Hepatocyte (in vitro differentiated cells): ENCODE data around the gene TSEN15. TPM values are rescaled to one million over a fixed set of nuclear protein-coding genes. Genes with fewer than 3 reads are reported as not detected.

Source experiments
- DNase-seq: peaks from one replicate; pipeline ENCODE4 v3.0.0-alpha.2; 2016; ENCODE audit warnings: low spot score
- H2AFZ ChIP-seq: fragments of 200-600 bp; sonication (generic); 2 replicates; pipeline ENCODE4 v1.6.0; 2016; ENCODE audit warnings: antibody characterized with exemption, mild to moderate bottlenecking
- H3K27ac ChIP-seq: fragments of 200-600 bp; sonication (generic); 2 replicates; pipeline ENCODE4 v1.5.1; 2016; ENCODE audit warnings: mild to moderate bottlenecking
- H3K27me3 ChIP-seq: fragments of 200-600 bp; sonication (generic); 2 replicates; pipeline ENCODE4 v1.6.1; 2016
- H3K36me3 ChIP-seq: fragments of 200-600 bp; sonication (generic); replicated peaks from 2 replicates; pipeline ENCODE4 v1.5.1; 2016; ENCODE audit warnings: low read depth; ENCODE audit not compliant: insufficient read depth
- H3K4me1 ChIP-seq: fragments of 200-600 bp; sonication (generic); 2 replicates; pipeline ENCODE4 v1.5.1; 2016; ENCODE audit warnings: mild to moderate bottlenecking, moderate library complexity; ENCODE audit not compliant: insufficient read depth
- H3K4me2 ChIP-seq: fragments of 200-600 bp; sonication (generic); 2 replicates; pipeline ENCODE4 v1.6.0; 2016
- H3K4me3 ChIP-seq: fragments of 200-600 bp; sonication (generic); 2 replicates; pipeline ENCODE4 v1.5.1; 2016; ENCODE audit warnings: mild to moderate bottlenecking
- H3K79me2 ChIP-seq: fragments of 200-600 bp; sonication (generic); 2 replicates; pipeline ENCODE4 v1.6.0; 2017; ENCODE audit warnings: mild to moderate bottlenecking
- H3K9me2 ChIP-seq: fragments of 200-600 bp; sonication (generic); replicated peaks from 2 replicates; pipeline ENCODE4 v1.6.0; 2017; ENCODE audit warnings: mild to moderate bottlenecking; ENCODE audit not compliant: insufficient read depth
- H3K9me3 ChIP-seq: fragments of 200-600 bp; sonication (generic); 2 replicates; pipeline ENCODE4 v1.5.1; 2016; ENCODE audit warnings: low read depth, mild to moderate bottlenecking
- H4K20me1 ChIP-seq: fragments of 200-600 bp; sonication (generic); 2 replicates; pipeline ENCODE4 v1.6.0; 2016; ENCODE audit warnings: mild to moderate bottlenecking; ENCODE audit not compliant: insufficient read depth, poor library complexity, severe bottlenecking
- CTCF ChIP-seq: fragments of 200-600 bp; sonication (generic); IDR thresholded peaks from 2 replicates; pipeline ENCODE4 v1.5.1; 2016; ENCODE audit warnings: antibody characterized with exemption, mild to moderate bottlenecking; ENCODE audit not compliant: poor library complexity
- EZH2 ChIP-seq: fragments of 200-600 bp; sonication (generic); IDR thresholded peaks from 2 replicates; pipeline ENCODE4 v1.6.1; 2016; ENCODE audit warnings: antibody characterized with exemption, mild to moderate bottlenecking, borderline replicate concordance
- EZH2phosphoT487 ChIP-seq: fragments of 200-600 bp; sonication (generic); IDR thresholded peaks from one replicate; pipeline ENCODE4 v1.6.1; 2018; ENCODE audit warnings: antibody characterized with exemption, mild to moderate bottlenecking, low read depth, moderate library complexity; ENCODE audit not compliant: unreplicated experiment, severe bottlenecking
- WGBS: methylation state at CpG from one replicate; pipeline ENCODE4 v1.1.6; 2016; ENCODE audit warnings: low lambda C conversion rate; ENCODE audit errors: missing lambda C conversion rate; 5-methylcytosine and 5-hydroxymethylcytosine counted together
- polyA plus RNA-seq: library from polyadenylated mRNA; unstranded; fragments of >200 nt; fragmentation: Nextera tagmentation; extraction: Ambion mirVana; gene quantifications from 2 replicates; pipeline ENCODE4 v1.2.1, GENCODE V29; 2016
- total RNA-seq: library from RNA; depleted of rRNA; stranded (reverse); fragments of >200 nt; gene quantifications from 2 replicates; pipeline ENCODE4 v1.2.3, GENCODE V29; 2014

Gene TSEN15
- total and polyA plus RNA-seq, 2 experiments from 2014 or later: 35.7 to 46.5 TPM

DNA sequence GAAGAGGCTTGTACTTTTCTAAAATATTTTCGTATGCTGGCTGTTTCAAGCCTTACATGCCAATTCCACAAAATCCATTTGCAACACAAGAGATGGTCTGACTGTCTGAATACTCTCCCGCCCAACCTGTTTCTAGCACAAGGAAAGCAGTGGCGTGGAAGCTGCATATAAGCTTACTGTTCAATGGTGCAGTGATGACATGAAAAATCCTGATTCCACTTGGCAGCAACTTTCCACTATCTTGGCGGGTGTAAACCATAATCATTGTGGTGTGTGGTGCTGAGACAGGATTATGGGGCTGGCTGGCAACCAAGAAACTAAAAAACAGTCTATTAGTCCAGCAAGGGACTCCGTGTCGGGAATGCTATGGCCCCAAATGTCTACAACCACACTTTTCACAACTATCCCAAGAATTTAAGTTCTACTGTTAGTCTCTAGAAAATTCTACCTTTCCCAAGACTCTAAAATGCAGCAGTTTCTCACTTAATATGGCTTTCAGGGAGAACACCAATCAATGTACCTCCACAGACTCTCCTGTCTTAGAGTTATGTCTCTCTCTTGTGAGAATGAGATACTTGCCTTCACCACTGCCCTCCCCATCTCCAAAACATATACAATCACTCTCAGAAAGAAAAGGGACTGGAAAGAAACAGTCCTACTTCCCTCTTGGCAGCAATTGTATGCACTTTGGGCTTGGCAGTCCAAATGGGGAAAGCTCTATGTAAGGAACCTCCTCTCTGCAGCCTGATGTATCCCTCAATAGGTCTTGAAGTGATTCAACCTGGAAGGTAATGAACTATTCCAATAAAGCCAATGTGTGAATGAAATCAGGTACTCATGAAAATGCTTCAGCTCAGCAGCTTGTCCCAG, 23.5 kb upstream of the TSEN15 start:
- no peak for DNase-seq
- no peaks in the 10 kb centered on the region for H3K9me2 ChIP-seq
- WGBS: 69% methylated on average over 6 of the region's 6 CpGs

GRCh38 chr1:184028854-184029623, 22.5 kb upstream of the TSEN15 start:
- Histone ChIP-seq H3K4me3 (no peak overlapping the region), H3K27ac (no peak overlapping the region), H3K36me3 (no peaks in the 10 kb centered on the region), H4K20me1 (no peaks in the 10 kb centered on the region), H3K4me1 (no peaks in the 10 kb centered on the region), H3K4me2 (no peak overlapping the region), H3K9me2 (no peaks in the 10 kb centered on the region), H3K79me2 (no peaks in the 10 kb centered on the region), H3K27me3 (peaks cover 26% of the 10 kb centered on the region), H3K9me3 (no peaks in the 10 kb centered on the region), H2AFZ (no peak overlapping the region)
- TF ChIP-seq EZH2phosphoT487 (no peak), EZH2 (no peak), CTCF (no peak)
- DNase-seq: peak; percentile 20
- WGBS: 78% methylated on average over 5 of the region's 5 CpGs

More for the DNA sequence above, 23.5 kb upstream of the TSEN15 start:
- Histone ChIP-seq H4K20me1 (no peaks in the 10 kb centered on the region), H3K9me3 (no peaks in the 10 kb centered on the region), H3K79me2 (no peaks in the 10 kb centered on the region), H3K4me1 (no peaks in the 10 kb centered on the region), H3K4me3 (no peak overlapping the region), H2AFZ (no peak overlapping the region), H3K4me2 (no peak overlapping the region), H3K36me3 (no peaks in the 10 kb centered on the region), H3K27ac (no peak overlapping the region), H3K27me3 (peaks cover 16% of the 10 kb centered on the region)
- no peak for TF ChIP-seq EZH2
- TF ChIP-seq CTCF: no peak
- no peak for TF ChIP-seq EZH2phosphoT487

DNA sequence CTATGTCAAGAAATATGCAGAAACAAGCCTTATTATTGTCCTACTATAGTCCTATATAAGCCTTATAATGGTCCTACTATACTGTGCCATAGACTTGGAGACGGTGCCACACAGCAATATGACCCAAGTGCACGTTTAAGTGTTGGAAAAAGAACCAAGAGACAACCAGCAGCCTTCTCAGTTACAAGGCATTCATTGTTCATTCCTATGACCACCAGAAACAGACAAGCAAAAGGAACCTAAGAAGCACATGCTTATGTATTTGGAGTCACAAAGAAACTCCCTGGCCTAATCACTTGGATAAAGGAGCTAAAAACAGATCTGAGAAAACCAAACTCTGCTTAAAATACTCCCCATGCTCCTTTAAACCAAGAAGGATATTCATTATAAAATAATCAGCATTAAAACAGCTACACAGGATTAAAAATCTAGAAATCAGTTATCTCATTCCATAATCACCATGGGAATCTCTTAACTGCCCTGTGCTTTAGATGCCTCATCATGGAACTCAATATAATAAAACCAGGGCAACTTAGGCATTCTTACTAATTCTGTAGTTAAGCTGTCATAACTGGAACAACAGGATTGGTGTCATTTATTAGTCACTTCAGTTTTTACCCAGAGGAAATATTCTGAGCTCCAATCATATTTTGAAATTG, 21.0 kb upstream of the TSEN15 start:
- no peaks in the 10 kb centered on the region for H4K20me1 ChIP-seq
- no peaks in the 10 kb centered on the region for H3K4me1 ChIP-seq
- WGBS: 90% methylated on average over 2 of the region's 2 CpGs
- no peaks in the 10 kb centered on the region for H3K9me3 ChIP-seq
- no peaks in the 10 kb centered on the region for H3K9me2 ChIP-seq
- no peaks in the 10 kb centered on the region for H3K79me2 ChIP-seq
- TF ChIP-seq CTCF (no peak), EZH2 (no peak), EZH2phosphoT487 (no peak)
- DNase-seq: no peak
- H3K27ac ChIP-seq: no peak overlapping the region
- no peak overlapping the region for H3K4me3 ChIP-seq
- no peaks in the 10 kb centered on the region for H3K36me3 ChIP-seq
- no peak overlapping the region for H2AFZ ChIP-seq
- peaks cover 41% of the 10 kb centered on the region for H3K27me3 ChIP-seq
- no peak overlapping the region for H3K4me2 ChIP-seq
